PFSK-1 (cell line): Measurements from ENCODE around the gene EPHA1.
A peak's percentile ranks its signal among the peaks of the same experiment; 100 is the strongest.

Source experiments
- FOXP2 ChIP-seq: optimal IDR thresholded peaks from 2 replicates; pipeline ENCODE3; 2011; ENCODE audit warnings: borderline replicate concordance, control low read depth, inconsistent platforms; ENCODE audit not compliant: insufficient read depth; ENCODE audit errors: extremely low read length, extremely low read depth
- POLR2AphosphoS5 ChIP-seq: IDR thresholded peaks from 2 replicates; pipeline ENCODE4 v1.6.1; 2012; ENCODE audit warnings: low read depth, mild to moderate bottlenecking, control low read depth, low read length, moderate library complexity
- SIN3A ChIP-seq: IDR thresholded peaks from 2 replicates; pipeline ENCODE4 v1.6.1; 2012; ENCODE audit warnings: mild to moderate bottlenecking, low read length, moderate library complexity, borderline replicate concordance; ENCODE audit not compliant: insufficient read depth
- TAF1 ChIP-seq: IDR thresholded peaks from 2 replicates; pipeline ENCODE4 v1.6.1; 2012; ENCODE audit warnings: low read length, control low read depth, borderline replicate concordance; ENCODE audit not compliant: insufficient read depth
- TF ChIP-seq, protein P1 (sequence below), 2 experiments: IDR thresholded peaks; 2 replicates each; pipeline versions ENCODE4 v1.6.1 to v1.8.0; 2011 to 2012; ENCODE audit warnings: low read depth in 2 of 2, low read length in 2 of 2, control low read depth in 1 of 2, inconsistent platforms in 1 of 2, mild to moderate bottlenecking in 1 of 2, moderate library complexity in 1 of 2; ENCODE audit not compliant: insufficient read depth in 1 of 2

EPHA1 gene

DNA sequence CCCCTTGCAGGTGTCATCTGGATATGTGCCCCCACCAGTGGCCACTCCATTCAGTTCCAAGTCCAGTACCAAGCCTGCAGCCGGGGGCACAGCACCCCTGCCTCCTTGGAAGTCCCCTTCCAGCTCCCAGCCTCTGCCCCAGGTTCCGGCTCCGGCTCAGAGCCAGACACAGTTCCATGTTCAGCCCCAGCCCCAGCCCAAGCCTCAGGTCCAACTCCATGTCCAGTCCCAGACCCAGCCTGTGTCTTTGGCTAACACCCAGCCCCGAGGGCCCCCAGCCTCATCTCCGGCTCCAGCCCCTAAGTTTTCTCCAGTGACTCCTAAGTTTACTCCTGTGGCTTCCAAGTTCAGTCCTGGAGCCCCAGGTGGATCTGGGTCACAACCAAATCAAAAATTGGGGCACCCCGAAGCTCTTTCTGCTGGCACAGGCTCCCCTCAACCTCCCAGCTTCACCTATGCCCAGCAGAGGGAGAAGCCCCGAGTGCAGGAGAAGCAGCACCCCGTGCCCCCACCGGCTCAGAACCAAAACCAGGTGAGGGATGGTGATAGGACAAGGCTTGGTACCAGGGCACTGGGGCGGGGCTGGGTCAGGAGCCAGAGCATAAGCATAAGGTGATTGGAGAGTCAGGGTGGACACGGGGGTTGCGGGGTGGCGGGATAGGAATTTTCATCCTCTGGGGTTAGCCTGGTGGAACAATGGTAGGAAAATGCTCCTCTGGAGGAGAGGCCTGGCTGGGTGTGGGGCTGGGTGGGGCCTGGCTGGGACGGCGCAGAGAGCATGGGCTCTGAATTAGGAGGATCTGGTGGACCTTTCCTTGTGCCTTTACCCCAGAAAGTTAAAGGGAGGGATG lies 25.6 kb downstream of the EPHA1 start:
- TF ChIP-seq, protein P1, sequence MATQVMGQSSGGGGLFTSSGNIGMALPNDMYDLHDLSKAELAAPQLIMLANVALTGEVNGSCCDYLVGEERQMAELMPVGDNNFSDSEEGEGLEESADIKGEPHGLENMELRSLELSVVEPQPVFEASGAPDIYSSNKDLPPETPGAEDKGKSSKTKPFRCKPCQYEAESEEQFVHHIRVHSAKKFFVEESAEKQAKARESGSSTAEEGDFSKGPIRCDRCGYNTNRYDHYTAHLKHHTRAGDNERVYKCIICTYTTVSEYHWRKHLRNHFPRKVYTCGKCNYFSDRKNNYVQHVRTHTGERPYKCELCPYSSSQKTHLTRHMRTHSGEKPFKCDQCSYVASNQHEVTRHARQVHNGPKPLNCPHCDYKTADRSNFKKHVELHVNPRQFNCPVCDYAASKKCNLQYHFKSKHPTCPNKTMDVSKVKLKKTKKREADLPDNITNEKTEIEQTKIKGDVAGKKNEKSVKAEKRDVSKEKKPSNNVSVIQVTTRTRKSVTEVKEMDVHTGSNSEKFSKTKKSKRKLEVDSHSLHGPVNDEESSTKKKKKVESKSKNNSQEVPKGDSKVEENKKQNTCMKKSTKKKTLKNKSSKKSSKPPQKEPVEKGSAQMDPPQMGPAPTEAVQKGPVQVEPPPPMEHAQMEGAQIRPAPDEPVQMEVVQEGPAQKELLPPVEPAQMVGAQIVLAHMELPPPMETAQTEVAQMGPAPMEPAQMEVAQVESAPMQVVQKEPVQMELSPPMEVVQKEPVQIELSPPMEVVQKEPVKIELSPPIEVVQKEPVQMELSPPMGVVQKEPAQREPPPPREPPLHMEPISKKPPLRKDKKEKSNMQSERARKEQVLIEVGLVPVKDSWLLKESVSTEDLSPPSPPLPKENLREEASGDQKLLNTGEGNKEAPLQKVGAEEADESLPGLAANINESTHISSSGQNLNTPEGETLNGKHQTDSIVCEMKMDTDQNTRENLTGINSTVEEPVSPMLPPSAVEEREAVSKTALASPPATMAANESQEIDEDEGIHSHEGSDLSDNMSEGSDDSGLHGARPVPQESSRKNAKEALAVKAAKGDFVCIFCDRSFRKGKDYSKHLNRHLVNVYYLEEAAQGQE (IDR thresholded peaks at IDR 0.05; ENCODE audit: insufficient read depth in 1 of 2, low read depth in 2 of 2, low read length in 2 of 2): no peak
- no peak for TF ChIP-seq SIN3A
- TF ChIP-seq FOXP2: no peak
- no peak for TF ChIP-seq TAF1
- TF ChIP-seq POLR2AphosphoS5: no peak

DNA sequence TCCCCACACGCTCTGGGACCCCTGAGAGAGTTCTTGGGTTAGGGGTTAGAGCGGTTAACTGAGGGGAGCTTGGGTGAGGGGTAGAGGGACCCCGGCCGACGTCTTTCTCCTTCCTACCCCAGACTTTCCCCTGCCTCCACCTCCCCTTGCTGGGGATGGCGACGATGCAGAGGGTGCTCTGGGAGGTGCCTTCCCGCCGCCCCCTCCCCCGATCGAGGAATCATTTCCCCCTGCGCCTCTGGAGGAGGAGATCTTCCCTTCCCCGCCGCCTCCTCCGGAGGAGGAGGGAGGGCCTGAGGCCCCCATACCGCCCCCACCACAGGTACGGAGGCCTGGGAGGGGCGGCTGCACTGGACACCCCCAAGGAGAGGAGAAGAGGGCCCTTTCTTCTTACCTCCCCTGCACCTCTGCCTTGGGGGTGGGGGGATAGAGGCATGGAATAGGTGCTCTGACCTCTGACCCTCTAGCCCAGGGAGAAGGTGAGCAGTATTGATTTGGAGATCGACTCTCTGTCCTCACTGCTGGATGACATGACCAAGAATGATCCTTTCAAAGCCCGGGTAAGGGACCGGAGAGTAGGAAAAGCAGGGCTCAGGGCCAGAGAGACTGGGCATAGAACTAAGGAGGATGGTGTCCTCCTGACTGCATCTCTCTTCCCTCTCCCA lies 26.4 kb downstream of the EPHA1 start:
- TF ChIP-seq SIN3A (no peak), POLR2AphosphoS5 (no peak), FOXP2 (no peak), TAF1 (no peak)
- TF ChIP-seq, protein P1 (IDR thresholded peaks at IDR 0.05; ENCODE audit: insufficient read depth in 1 of 2, low read depth in 2 of 2, low read length in 2 of 2): no peak

GRCh38 chr7:143381427-143382125 lies 27.1 kb downstream of the EPHA1 start:
- no peak for TF ChIP-seq FOXP2
- TF ChIP-seq POLR2AphosphoS5: no peak
- TF ChIP-seq, protein P1 (IDR thresholded peaks at IDR 0.05; ENCODE audit: insufficient read depth in 1 of 2, low read depth in 2 of 2, low read length in 2 of 2): no peak
- no peak for TF ChIP-seq SIN3A
- TF ChIP-seq TAF1: no peak

GRCh38 chr7:143380646-143381426 lies 27.8 kb downstream of the EPHA1 start, which contains the start of gene ZYX:
ZYX (plus strand) TSS chr7:143381345; CDS start chr7:143381572, 227 bp downstream.
- peak; percentile 52 for TF ChIP-seq FOXP2
- peak; percentile 19; the same call in 1 of the 2 replicates for TF ChIP-seq SIN3A
- TF ChIP-seq POLR2AphosphoS5: peak; percentile 62
- TF ChIP-seq TAF1: peak; percentile 66; the same call in 1 of the 2 replicates
- TF ChIP-seq, protein P1 (IDR thresholded peaks at IDR 0.05; ENCODE audit: insufficient read depth in 1 of 2, low read depth in 2 of 2, low read length in 2 of 2): no peak; a peak in 1 of 4 replicates
